HCT116 (cell line): ENCODE data around the gene RIMS4. TPM values are rescaled to one million over a fixed set of nuclear protein-coding genes. Genes with fewer than 3 reads are reported as not detected.

Experiments
- ATAC-seq: fragments of 200-7000 bp; cut with Tn5 transposase; 2 replicates; pipeline ENCODE4 v1.9.1; 2020; ENCODE audit warnings: mild to moderate bottlenecking, moderate library complexity
- BruUV-seq: library from RNA; stranded (reverse); fragments of 400-500 nt; replicated peaks from 2 replicates; lab custom pipeline; 2021; lab: Mats Ljungman, UMichigan
- CTCF ChIA-PET: fragments of 300-600 bp; sonication (Branson Sonifier 250); formaldehyde crosslinking; loops from one replicate; lab custom pipeline; 2021; ENCODE audit warnings: antibody characterized with exemption; lab: Charles Lee
- POLR2A ChIA-PET: fragments of 300-600, 350-600 bp; sonication (Branson Sonifier 250); formaldehyde crosslinking; loops from one replicate; lab custom pipeline; 2021; ENCODE audit warnings: antibody characterized with exemption; lab: Charles Lee
- RAD21 ChIA-PET, 2 experiments: fragments of 300-600 bp; sonication (Branson Sonifier 250); formaldehyde crosslinking; loops; one replicate each; lab custom pipeline; 2023; ENCODE audit warnings: low total read pairs in 2 of 2; ENCODE audit not compliant: uncharacterized antibody in 2 of 2, unreplicated experiment in 2 of 2, low non-redundant PET in 1 of 2; lab: Charles Lee
- DNase-seq: peaks from one replicate; pipeline ENCODE4 v3.0.0-alpha.2; 2010; ENCODE audit warnings: low read depth, low spot score
- H2AFZ ChIP-seq: fragments of 200-600 bp; shearing (Covaris generic), sonication (generic); 2 replicates; pipeline ENCODE4 v1.6.1; 2017; ENCODE audit warnings: low read depth, mixed run types, mixed read lengths, antibody characterized with exemption, low read length; ENCODE audit not compliant: poor library complexity, severe bottlenecking
- H3K27ac ChIP-seq: 2 replicates; pipeline ENCODE4 v1.5.1; 2012; ENCODE audit warnings: low read depth, low read length
- H3K27me3 ChIP-seq: fragments of 200-600 bp; sonication (generic); 2 replicates; pipeline ENCODE4 v1.6.1; 2016; ENCODE audit warnings: mixed run types, low read length, mixed read lengths; ENCODE audit not compliant: insufficient read depth
- H3K36me3 ChIP-seq, 2 experiments: fragments of 200-500 bp in 1 of 2; fragments of 200-600 bp in 1 of 2; sonication (Bioruptor generic) in 1 of 2; sonication (generic) in 1 of 2; 2 replicates each; pipeline versions ENCODE4 v1.5.1 to v1.6.1; 2014 to 2016; ENCODE audit warnings: low read length in 2 of 2, inconsistent platforms in 1 of 2, mixed read lengths in 1 of 2, mixed run types in 1 of 2; ENCODE audit not compliant: insufficient read depth in 2 of 2, control insufficient read depth in 1 of 2
- H3K4me1 ChIP-seq, 2 experiments: fragments of 200-600 bp in 1 of 2; sonication (generic) in 1 of 2; 2 replicates each; pipeline versions ENCODE4 v1.5.1 to v1.6.1; 2012 to 2017; ENCODE audit warnings: low read length in 2 of 2, inconsistent platforms in 1 of 2, mild to moderate bottlenecking in 1 of 2, mixed read lengths in 1 of 2, mixed run types in 1 of 2, moderate library complexity in 1 of 2; ENCODE audit not compliant: insufficient read depth in 2 of 2, control insufficient read depth in 1 of 2
- H3K4me2 ChIP-seq: fragments of 200-600 bp; sonication (generic); 2 replicates; pipeline ENCODE4 v1.6.1; 2017; ENCODE audit warnings: mixed run types, low read length, mixed read lengths
- H3K4me3 ChIP-seq, 2 experiments: fragments of 200-600 bp in 1 of 2; sonication (generic) in 1 of 2; replicated peaks in 1 of 2; 2 replicates each; pipeline ENCODE4 v1.5.1; 2011 to 2016; ENCODE audit warnings: low read length in 2 of 2, control low read depth in 1 of 2, low read depth in 1 of 2, mild to moderate bottlenecking in 1 of 2, mixed read lengths in 1 of 2, mixed run types in 1 of 2
- H3K79me2 ChIP-seq: fragments of 200-600 bp; sonication (generic); 2 replicates; pipeline ENCODE4 v1.6.1; 2017; ENCODE audit warnings: mild to moderate bottlenecking, mixed run types, low read length, moderate library complexity, mixed read lengths; ENCODE audit not compliant: insufficient read depth
- H3K9ac ChIP-seq: fragments of 200-600 bp; sonication (generic); 2 replicates; pipeline ENCODE4 v1.6.1; 2016; ENCODE audit warnings: low read length, mixed read lengths
- H3K9me2 ChIP-seq: fragments of 200-600 bp; sonication (generic), shearing (Covaris generic); 2 replicates; pipeline ENCODE4 v1.6.1; 2017; ENCODE audit warnings: mixed run types, mild to moderate bottlenecking, moderate library complexity; ENCODE audit not compliant: insufficient read depth
- H3K9me3 ChIP-seq, 2 experiments: fragments of 200-500 bp in 1 of 2; fragments of 200-600 bp in 1 of 2; sonication (Bioruptor generic) in 1 of 2; sonication (generic) in 1 of 2; 2 replicates each; pipeline ENCODE4 v1.6.1; 2014 to 2017; ENCODE audit warnings: low read length in 2 of 2, mixed read lengths in 2 of 2, inconsistent platforms in 1 of 2, low read depth in 1 of 2, mild to moderate bottlenecking in 1 of 2, mixed run types in 1 of 2, moderate library complexity in 1 of 2; ENCODE audit not compliant: control insufficient read depth in 1 of 2, insufficient read depth in 1 of 2
- H4K20me1 ChIP-seq: fragments of 200-600 bp; sonication (generic), shearing (Covaris generic); 2 replicates; pipeline ENCODE4 v1.6.1; 2017; ENCODE audit warnings: mixed run types, mild to moderate bottlenecking, moderate library complexity; ENCODE audit not compliant: insufficient read depth
- CBX3 ChIP-seq: IDR thresholded peaks from 2 replicates; pipeline ENCODE4 v1.6.1; 2012; ENCODE audit warnings: low read depth
- ELF1 ChIP-seq: IDR thresholded peaks from 2 replicates; pipeline ENCODE4 v1.6.1; 2012; ENCODE audit warnings: low read depth, borderline replicate concordance
- EZH2phosphoT487 ChIP-seq: fragments of 200-600 bp; IDR thresholded peaks from 2 replicates; pipeline ENCODE4 v1.6.1; 2018; ENCODE audit warnings: antibody characterized with exemption, borderline replicate concordance
- FOSL1 ChIP-seq: IDR thresholded peaks from 2 replicates; pipeline ENCODE4 v1.6.1; 2012; ENCODE audit warnings: low read depth
- RAD21 ChIP-seq: IDR thresholded peaks from 2 replicates; pipeline ENCODE4 v1.6.1; 2012; ENCODE audit warnings: low read depth, mild to moderate bottlenecking
- REST ChIP-seq: IDR thresholded peaks from 2 replicates; pipeline ENCODE4 v1.6.1; 2012; ENCODE audit warnings: low read depth
- SRF ChIP-seq: IDR thresholded peaks from 2 replicates; pipeline ENCODE4 v1.6.1; 2012; ENCODE audit warnings: low read depth
- YY1 ChIP-seq: IDR thresholded peaks from 2 replicates; pipeline ENCODE4 v1.6.1; 2011; ENCODE audit warnings: low read length, low read depth, moderate library complexity, mild to moderate bottlenecking; ENCODE audit not compliant: insufficient replicate concordance; ENCODE audit errors: extremely low read depth
- ZBTB33 ChIP-seq: IDR thresholded peaks from 2 replicates; pipeline ENCODE4 v1.6.1; 2011; ENCODE audit warnings: mild to moderate bottlenecking, low read length, moderate library complexity; ENCODE audit not compliant: insufficient replicate concordance; ENCODE audit errors: extremely low read depth
- ZFX ChIP-seq: fragments of 450-650 bp; IDR thresholded peaks from 2 replicates; pipeline ENCODE4 v1.6.1; 2017
- ZNF274 ChIP-seq: fragments of 200-500 bp; sonication (Bioruptor generic); IDR thresholded peaks from 2 replicates; pipeline ENCODE4 v1.6.1; 2014; ENCODE audit warnings: mild to moderate bottlenecking, low read depth, low read length, inconsistent platforms
- intact Hi-C: fragments of 100-400 bp; cut with micrococcal nuclease; formaldehyde crosslinking; loops from 2 replicates; pipeline ENCODE4 v1.10.0; 2022
- total RNA-seq: library from RNA; stranded (reverse); gene quantifications from one replicate; pipeline ENCODE4 v1.2.1, GENCODE V29; 2021; ENCODE audit not compliant: unreplicated experiment
- TF ChIP-seq, protein P1 (sequence below), 3 experiments: fragments of 200-600 bp in 1 of 3; sonication (generic) in 1 of 3; IDR thresholded peaks in 2 of 3; conservative IDR thresholded peaks in 1 of 3; 2 replicates each; pipeline ENCODE4 v1.5.1; 2012 to 2017; ENCODE audit warnings: low read depth in 2 of 3, low read length in 2 of 3, antibody characterized with exemption in 1 of 3, borderline replicate concordance in 1 of 3, control low read depth in 1 of 3, mild to moderate bottlenecking in 1 of 3, mixed read lengths in 1 of 3, mixed run types in 1 of 3, moderate library complexity in 1 of 3; ENCODE audit not compliant: insufficient read depth in 1 of 3

RIMS4 gene
- total RNA-seq, 1 experiment from 2014 or later, result 0.05 TPM

DNA sequence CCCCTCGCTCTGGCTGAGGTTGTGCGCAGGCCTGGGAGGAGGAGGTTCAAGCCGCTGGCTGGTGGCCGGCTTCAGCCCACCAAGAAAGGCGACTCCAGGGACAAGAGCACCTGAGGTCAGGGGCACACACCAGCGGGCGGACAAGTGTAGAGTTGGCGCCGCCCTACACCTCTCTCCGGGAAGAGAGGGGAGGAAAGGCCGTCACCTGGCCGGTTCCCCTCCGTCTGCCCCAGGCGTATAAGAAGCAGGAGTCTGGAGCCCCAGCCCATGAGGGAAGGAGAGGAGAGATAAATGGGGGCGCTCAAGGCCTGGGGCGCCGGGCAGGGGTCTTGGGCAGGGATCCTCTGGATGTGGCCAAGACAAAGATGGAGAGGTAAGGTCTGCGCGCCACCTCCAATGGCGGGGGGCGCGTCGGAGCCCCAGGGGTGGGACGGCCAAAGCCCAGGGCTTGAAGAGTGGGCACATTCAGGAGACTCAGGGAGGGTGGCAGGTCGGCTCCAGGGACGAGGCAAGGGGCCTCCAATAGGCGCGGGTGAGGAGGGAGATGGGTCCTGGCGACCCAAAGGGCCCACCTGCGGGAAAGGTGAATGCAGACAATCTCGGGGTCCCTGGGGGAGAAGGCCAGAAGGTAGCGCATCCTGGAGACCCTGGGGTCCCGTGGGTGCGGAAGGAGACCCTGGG lies 826 bp downstream of the RIMS4 start:
- no peak overlapping the region for H2AFZ ChIP-seq
- no TSS peak for BruUV-seq
- H4K20me1 ChIP-seq, result no peaks in the 10 kb centered on the region
- H3K27me3 ChIP-seq, result peaks cover 3% of the 10 kb centered on the region; the same call in 1 of the 2 replicates
- no peak overlapping the region for H3K4me2 ChIP-seq
- ChIA-PET POLR2A (no interaction called here), RAD21 (no interaction called here), CTCF (no interaction called here)
- no peak overlapping the region for H3K27ac ChIP-seq
- no peaks in the 10 kb centered on the region for H3K36me3 ChIP-seq
- no peak overlapping the region for H3K4me3 ChIP-seq
- H3K9ac ChIP-seq, result no peak overlapping the region
- TF ChIP-seq SRF, result no peak
- TF ChIP-seq CBX3, result no peak
- TF ChIP-seq FOSL1, result no peak
- no peak for TF ChIP-seq EZH2phosphoT487
- TF ChIP-seq ELF1, result no peak
- no peak for TF ChIP-seq RAD21
- no peaks in the 10 kb centered on the region for H3K9me3 ChIP-seq
- H3K9me2 ChIP-seq, result no peaks in the 10 kb centered on the region
- no peaks in the 10 kb centered on the region for H3K4me1 ChIP-seq
- H3K79me2 ChIP-seq, result no peaks in the 10 kb centered on the region
- intact Hi-C loops, result no loop called here
- ATAC-seq (no peak), DNase-seq (no peak)

DNA sequence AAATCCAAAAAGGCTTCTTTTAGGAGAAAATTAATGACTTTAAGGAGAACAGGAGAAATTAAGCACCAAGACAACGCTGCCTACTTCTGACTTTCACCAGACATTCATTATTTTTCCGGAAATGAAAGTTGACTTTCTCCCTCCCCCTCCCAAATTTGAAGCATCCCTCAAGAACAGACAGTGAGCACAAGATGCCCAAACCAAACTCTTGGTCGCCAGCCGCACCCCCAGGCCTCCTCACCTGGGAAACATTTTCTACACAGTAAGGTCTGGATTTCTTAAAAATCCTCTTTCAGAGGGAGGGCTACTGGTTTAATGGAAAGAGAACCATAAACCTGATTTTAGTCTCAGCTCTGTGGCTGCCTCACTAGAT lies 2.7 kb downstream of the RIMS4 start:
- Histone ChIP-seq H4K20me1 (no peaks in the 10 kb centered on the region), H3K4me3 (no peak overlapping the region), H3K36me3 (no peaks in the 10 kb centered on the region), H3K4me2 (no peak overlapping the region), H3K27me3 (peaks cover 3% of the 10 kb centered on the region; the same call in 1 of the 2 replicates), H3K9ac (no peak overlapping the region), H3K4me1 (no peaks in the 10 kb centered on the region), H2AFZ (no peak overlapping the region), H3K27ac (no peak overlapping the region), H3K79me2 (no peaks in the 10 kb centered on the region), H3K9me2 (no peaks in the 10 kb centered on the region), H3K9me3 (no peaks in the 10 kb centered on the region)
- ChIA-PET POLR2A (no interaction called here), CTCF (no interaction called here), RAD21 (no interaction called here)
- DNase-seq, result no peak
- no peak for ATAC-seq
- intact Hi-C loops, result no loop called here
- no TSS peak for BruUV-seq
- TF ChIP-seq ZNF274 (no peak), REST (no peak), SRF (no peak), ZFX (no peak), EZH2phosphoT487 (no peak), ZBTB33 (no peak), YY1 (no peak)
- TF ChIP-seq, protein P1, sequence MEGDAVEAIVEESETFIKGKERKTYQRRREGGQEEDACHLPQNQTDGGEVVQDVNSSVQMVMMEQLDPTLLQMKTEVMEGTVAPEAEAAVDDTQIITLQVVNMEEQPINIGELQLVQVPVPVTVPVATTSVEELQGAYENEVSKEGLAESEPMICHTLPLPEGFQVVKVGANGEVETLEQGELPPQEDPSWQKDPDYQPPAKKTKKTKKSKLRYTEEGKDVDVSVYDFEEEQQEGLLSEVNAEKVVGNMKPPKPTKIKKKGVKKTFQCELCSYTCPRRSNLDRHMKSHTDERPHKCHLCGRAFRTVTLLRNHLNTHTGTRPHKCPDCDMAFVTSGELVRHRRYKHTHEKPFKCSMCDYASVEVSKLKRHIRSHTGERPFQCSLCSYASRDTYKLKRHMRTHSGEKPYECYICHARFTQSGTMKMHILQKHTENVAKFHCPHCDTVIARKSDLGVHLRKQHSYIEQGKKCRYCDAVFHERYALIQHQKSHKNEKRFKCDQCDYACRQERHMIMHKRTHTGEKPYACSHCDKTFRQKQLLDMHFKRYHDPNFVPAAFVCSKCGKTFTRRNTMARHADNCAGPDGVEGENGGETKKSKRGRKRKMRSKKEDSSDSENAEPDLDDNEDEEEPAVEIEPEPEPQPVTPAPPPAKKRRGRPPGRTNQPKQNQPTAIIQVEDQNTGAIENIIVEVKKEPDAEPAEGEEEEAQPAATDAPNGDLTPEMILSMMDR (IDR thresholded peaks at IDR 0.05 in 2 of 3, conservative IDR thresholded peaks at IDR 0.05 in 1 of 3; ENCODE audit: borderline replicate concordance in 1 of 3, insufficient read depth in 1 of 3, low read depth in 2 of 3, low read length in 2 of 3), result no peak
